Measurements from ENCODE around the gene ARL15. TPM values are rescaled to one million over a fixed set of nuclear protein-coding genes. Genes with fewer than 3 reads are reported as not detected.
"Not testable (repeated sequence)": the region's sequence is repeated elsewhere in the genome, so short reads cannot be mapped to it uniquely, and the experiment has no call there.

The ARL15 gene
- 10 to 100 TPM; 11.4 to 22.8 TPM for total RNA-seq

GRCh38 chr5:54310433-54311175 is at the start of gene ARL15:
Gene ARL15 (minus strand): TSS chr5:54310573.
- peak within 1 kb of the TSS; percentile 84 to 87 for H3K27ac ChIP-seq
- H3K27me3 ChIP-seq: no peaks in the 10 kb centered on the region
- TF ChIP-seq, protein P1, sequence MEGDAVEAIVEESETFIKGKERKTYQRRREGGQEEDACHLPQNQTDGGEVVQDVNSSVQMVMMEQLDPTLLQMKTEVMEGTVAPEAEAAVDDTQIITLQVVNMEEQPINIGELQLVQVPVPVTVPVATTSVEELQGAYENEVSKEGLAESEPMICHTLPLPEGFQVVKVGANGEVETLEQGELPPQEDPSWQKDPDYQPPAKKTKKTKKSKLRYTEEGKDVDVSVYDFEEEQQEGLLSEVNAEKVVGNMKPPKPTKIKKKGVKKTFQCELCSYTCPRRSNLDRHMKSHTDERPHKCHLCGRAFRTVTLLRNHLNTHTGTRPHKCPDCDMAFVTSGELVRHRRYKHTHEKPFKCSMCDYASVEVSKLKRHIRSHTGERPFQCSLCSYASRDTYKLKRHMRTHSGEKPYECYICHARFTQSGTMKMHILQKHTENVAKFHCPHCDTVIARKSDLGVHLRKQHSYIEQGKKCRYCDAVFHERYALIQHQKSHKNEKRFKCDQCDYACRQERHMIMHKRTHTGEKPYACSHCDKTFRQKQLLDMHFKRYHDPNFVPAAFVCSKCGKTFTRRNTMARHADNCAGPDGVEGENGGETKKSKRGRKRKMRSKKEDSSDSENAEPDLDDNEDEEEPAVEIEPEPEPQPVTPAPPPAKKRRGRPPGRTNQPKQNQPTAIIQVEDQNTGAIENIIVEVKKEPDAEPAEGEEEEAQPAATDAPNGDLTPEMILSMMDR (IDR thresholded peaks at IDR 0.05): no peak
- peak; percentile 99 for DNase-seq (ENCODE audit: low spot score)
- H3K4me1 ChIP-seq: peaks cover 0 to 31% of the 10 kb centered on the region in 2 donors
- no peaks in the 10 kb centered on the region for H3K36me3 ChIP-seq
- peak within 1 kb of the TSS; percentile 80 to 81 for H3K4me3 ChIP-seq
- no peaks in the 10 kb centered on the region for H3K9me3 ChIP-seq

GRCh38 chr5:54360089-54360488 is 49.7 kb upstream of the ARL15 start:
- Histone ChIP-seq H3K4me1 (peaks cover 0 to 31% of the 10 kb centered on the region in 2 donors), H3K4me3 (no peak overlapping the region), H3K9me3 (no peaks in the 10 kb centered on the region), H3K27me3 (no peaks in the 10 kb centered on the region), H3K36me3 (no peaks in the 10 kb centered on the region), H3K27ac (peak overlapping the region; percentile 3 to 27)
- TF ChIP-seq, protein P1 (IDR thresholded peaks at IDR 0.05): no peak
- DNase-seq (ENCODE audit: low spot score): no peak

DNA sequence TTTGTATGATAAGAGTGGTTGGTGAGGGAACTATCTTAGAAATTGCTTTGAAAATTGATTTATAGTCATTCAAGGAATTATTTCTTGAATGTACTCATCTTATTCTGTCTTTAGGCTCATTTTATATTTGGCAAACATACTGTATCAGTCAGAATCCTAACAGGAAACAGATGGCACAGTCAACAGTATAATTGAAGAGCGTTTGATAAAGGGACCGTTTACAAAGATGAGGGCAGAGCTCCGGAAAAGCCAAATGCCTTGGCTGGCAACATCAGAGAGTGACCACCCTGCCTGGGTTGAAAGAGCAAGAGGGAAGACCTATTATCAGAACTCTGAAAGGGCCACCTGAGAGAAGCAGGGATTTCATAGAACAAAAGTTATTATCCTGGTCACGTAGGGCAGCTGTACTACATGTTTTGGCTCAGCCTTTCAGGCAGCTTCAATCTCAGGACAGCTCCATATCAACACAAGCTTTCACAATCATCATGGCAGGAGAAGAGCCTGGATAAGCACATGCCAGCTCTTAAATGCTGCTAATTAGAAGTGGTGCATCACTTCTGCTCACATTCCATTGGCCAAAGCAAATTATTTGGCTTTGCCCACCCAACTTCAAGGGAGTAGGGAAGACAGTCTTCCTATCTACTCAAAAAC is 47.2 kb upstream of the ARL15 start:
- Histone ChIP-seq H3K27ac (peak overlapping the region in 1 of 2 donors; percentile 12), H3K4me1 (peaks cover 0 to 31% of the 10 kb centered on the region in 2 donors), H3K36me3 (no peaks in the 10 kb centered on the region), H3K27me3 (no peaks in the 10 kb centered on the region), H3K4me3 (no peak overlapping the region), H3K9me3 (peaks cover 5 to 9% of the 10 kb centered on the region in 2 donors)
- TF ChIP-seq, protein P1 (IDR thresholded peaks at IDR 0.05): no peak
- no peak for DNase-seq (ENCODE audit: low spot score)

DNA sequence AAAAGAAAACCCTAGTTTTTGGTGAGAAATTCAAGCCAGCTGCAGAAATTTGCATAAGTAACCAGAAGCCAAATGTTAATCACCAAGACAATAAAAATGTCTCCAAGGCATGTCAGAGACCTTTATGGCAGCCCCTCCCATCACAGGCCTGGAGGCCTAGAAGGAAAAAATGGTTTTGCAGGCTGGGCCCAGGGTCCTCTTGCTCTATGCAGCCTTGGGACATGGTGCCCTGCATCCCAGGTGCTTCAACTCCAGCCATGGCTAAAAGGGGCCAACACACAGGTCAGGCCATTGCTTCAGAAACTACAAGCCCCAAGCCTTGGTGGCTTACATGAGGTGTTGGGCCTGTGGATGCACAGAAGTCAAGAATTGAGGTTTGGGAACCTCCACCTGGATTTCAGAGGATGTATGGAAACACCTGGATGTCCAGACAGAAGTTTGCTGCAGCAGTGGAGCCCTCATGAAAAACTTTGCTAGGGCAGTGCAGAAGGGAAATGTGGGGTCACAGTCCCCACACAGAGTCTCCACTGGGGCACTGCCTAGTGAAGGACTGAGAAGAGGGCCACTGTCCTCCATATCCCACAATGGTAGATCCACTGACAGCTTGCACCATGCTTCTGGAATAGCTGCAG is 43.7 kb upstream of the ARL15 start:
- not testable (repeated sequence) for H3K9me3 ChIP-seq; H3K27me3 ChIP-seq; H3K4me3 ChIP-seq; H3K27ac ChIP-seq; H3K36me3 ChIP-seq; H3K4me1 ChIP-seq; DNase-seq (ENCODE audit: low spot score)

GRCh38 chr5:54352580-54352979 is 42.2 kb upstream of the ARL15 start:
- not testable (repeated sequence) for H3K27ac ChIP-seq; H3K4me3 ChIP-seq; H3K9me3 ChIP-seq; H3K4me1 ChIP-seq; DNase-seq (ENCODE audit: low spot score); H3K27me3 ChIP-seq; H3K36me3 ChIP-seq

- Histone ChIP-seq H3K27me3 (no peaks in the 10 kb centered on the region), H3K36me3 (no peaks in the 10 kb centered on the region), H3K4me3 (no peak overlapping the region), H3K27ac (no peak overlapping the region), H3K9me3 (peaks cover 0 to 5% of the 10 kb centered on the region in 2 donors), H3K4me1 (peaks cover 0 to 10% of the 10 kb centered on the region in 2 donors)
- TF ChIP-seq, protein P1 (IDR thresholded peaks at IDR 0.05): no peak
- no peak for DNase-seq (ENCODE audit: low spot score)
These were observed 37.0 kb upstream of the ARL15 start for GRCh38 chr5:54347221-54347865.
